Mesenchymal stem cell (in vitro differentiated cells and primary cell): ENCODE results near the gene BCKDK.

Experiments
- DNase-seq: peaks from one replicate; pipeline ENCODE4 v3.0.0-alpha.2; 2013
- H2AFZ ChIP-seq: one replicate; pipeline ENCODE4 v1.6.1; 2013; ENCODE audit warnings: low read depth, mild to moderate bottlenecking, control low read depth, inconsistent platforms, low read length, moderate library complexity
- H2AK5ac ChIP-seq: 2 replicates; pipeline ENCODE4 v1.6.1; 2013; ENCODE audit warnings: low read length, moderate library complexity, mild to moderate bottlenecking, inconsistent platforms; ENCODE audit not compliant: severe bottlenecking
- H2BK120ac ChIP-seq: one replicate; pipeline ENCODE4 v1.6.1; 2013; ENCODE audit warnings: low read depth, mild to moderate bottlenecking, inconsistent platforms, low read length, moderate library complexity
- H2BK12ac ChIP-seq, 2 experiments: one replicate each; pipeline ENCODE4 v1.6.1; 2013; ENCODE audit warnings: inconsistent platforms in 2 of 2, low read length in 2 of 2, mild to moderate bottlenecking in 2 of 2, moderate library complexity in 2 of 2, control low read depth in 1 of 2
- H2BK15ac ChIP-seq: one replicate; pipeline ENCODE4 v1.6.1; 2013; ENCODE audit warnings: mild to moderate bottlenecking, low read depth, inconsistent platforms; ENCODE audit not compliant: poor library complexity, severe bottlenecking
- H2BK5ac ChIP-seq: 2 replicates; pipeline ENCODE4 v1.6.1; 2013; ENCODE audit warnings: low read depth, mild to moderate bottlenecking, low read length, control low read depth, inconsistent platforms; ENCODE audit not compliant: poor library complexity, severe bottlenecking
- H3K14ac ChIP-seq, 2 experiments: one replicate each; pipeline ENCODE4 v1.6.1; 2013; ENCODE audit warnings: inconsistent platforms in 2 of 2, low read length in 2 of 2, control low read depth in 1 of 2, mild to moderate bottlenecking in 1 of 2, moderate library complexity in 1 of 2
- H3K18ac ChIP-seq, 2 experiments: one replicate each; pipeline ENCODE4 v1.6.1; 2013; ENCODE audit warnings: inconsistent platforms in 2 of 2, low read length in 2 of 2, control low read depth in 1 of 2, low read depth in 1 of 2, mild to moderate bottlenecking in 1 of 2
- H3K23ac ChIP-seq, 2 experiments: one replicate each; pipeline ENCODE4 v1.6.1; 2013; ENCODE audit warnings: inconsistent platforms in 2 of 2, low read length in 2 of 2, mild to moderate bottlenecking in 2 of 2, moderate library complexity in 2 of 2, control low read depth in 1 of 2
- H3K27ac ChIP-seq: 2 replicates; pipeline ENCODE4 v1.5.1; 2013; ENCODE audit warnings: mild to moderate bottlenecking, moderate library complexity, low read length, control low read depth, inconsistent platforms; ENCODE audit not compliant: poor library complexity, severe bottlenecking
- H3K27me3 ChIP-seq, 2 experiments: 2 replicates each; pipeline versions ENCODE4 v1.6.1 to v1.7.0; 2013; ENCODE audit warnings: low read length in 2 of 2, mild to moderate bottlenecking in 2 of 2, moderate library complexity in 2 of 2, control low read depth in 1 of 2, inconsistent platforms in 1 of 2; ENCODE audit not compliant: control insufficient read depth in 1 of 2, insufficient read depth in 1 of 2
- H3K36me3 ChIP-seq, 2 experiments: 2 replicates each; pipeline versions ENCODE4 v1.6.1 to v1.7.0; 2013; ENCODE audit warnings: low read length in 2 of 2, control low read depth in 1 of 2, inconsistent platforms in 1 of 2, low read depth in 1 of 2, mild to moderate bottlenecking in 1 of 2; ENCODE audit not compliant: insufficient read depth in 2 of 2, control insufficient read depth in 1 of 2
- H3K4ac ChIP-seq, 2 experiments: one replicate each; pipeline ENCODE4 v1.6.1; 2013; ENCODE audit warnings: inconsistent platforms in 2 of 2, low read length in 2 of 2, mild to moderate bottlenecking in 2 of 2, moderate library complexity in 2 of 2, control low read depth in 1 of 2, low read depth in 1 of 2
- H3K4me1 ChIP-seq: 2 replicates; pipeline ENCODE4 v1.6.1; 2013; ENCODE audit warnings: low read depth, low read length, control low read depth; ENCODE audit not compliant: control insufficient read depth, insufficient read depth
- H3K4me2 ChIP-seq: 2 replicates; pipeline ENCODE4 v1.6.1; 2013; ENCODE audit warnings: low read length, mild to moderate bottlenecking, inconsistent platforms; ENCODE audit not compliant: poor library complexity, severe bottlenecking
- H3K4me3 ChIP-seq, 2 experiments: 2 replicates each; pipeline versions ENCODE4 v1.5.1 to v1.7.0; 2013; ENCODE audit warnings: low read length in 2 of 2, mild to moderate bottlenecking in 2 of 2, control low read depth in 1 of 2, low read depth in 1 of 2; ENCODE audit not compliant: insufficient read depth in 1 of 2
- H3K79me1 ChIP-seq: replicated peaks from 2 replicates; pipeline ENCODE4 v1.6.1; 2013; ENCODE audit warnings: mild to moderate bottlenecking, control low read depth, low read length, inconsistent platforms; ENCODE audit not compliant: poor library complexity, severe bottlenecking
- H3K9ac ChIP-seq: 2 replicates; pipeline ENCODE4 v1.7.0; 2013; ENCODE audit warnings: mild to moderate bottlenecking, low read length, moderate library complexity
- H3K9me3 ChIP-seq: 2 replicates; pipeline ENCODE4 v1.7.0; 2013; ENCODE audit warnings: mild to moderate bottlenecking, low read length; ENCODE audit not compliant: control insufficient read depth
- H4K8ac ChIP-seq: one replicate; pipeline ENCODE4 v1.6.1; 2013; ENCODE audit warnings: inconsistent platforms, mild to moderate bottlenecking, low read length, moderate library complexity
- H4K91ac ChIP-seq: one replicate; pipeline ENCODE4 v1.6.1; 2013; ENCODE audit warnings: mild to moderate bottlenecking, low read length, inconsistent platforms
- WGBS: methylation state at CpG from one replicate; pipeline ENCODE4 v1.1.7; 2013; ENCODE audit warnings: mixed read lengths; 5-methylcytosine and 5-hydroxymethylcytosine counted together

BCKDK gene

GRCh38 chr16:31130336-31130891, 22.2 kb downstream of the BCKDK start:
- H3K9me3 ChIP-seq = no peaks in the 10 kb centered on the region
- no peak for DNase-seq
- no peak overlapping the region for H2BK12ac ChIP-seq
- no peak overlapping the region for H3K4me2 ChIP-seq
- H3K79me1 ChIP-seq = no peaks in the 10 kb centered on the region
- H2BK5ac ChIP-seq = no peak overlapping the region
- peaks cover 8 to 13% of the 10 kb centered on the region in 2 experiments for H3K27me3 ChIP-seq
- H3K27ac ChIP-seq = no peak overlapping the region
- H3K18ac ChIP-seq = no peak overlapping the region
- no peak overlapping the region for H3K9ac ChIP-seq
- no peak overlapping the region for H4K8ac ChIP-seq
- H3K14ac ChIP-seq = no peak overlapping the region
- H3K36me3 ChIP-seq = peaks cover 37 to 62% of the 10 kb centered on the region in 2 experiments
- WGBS = 95% methylated on average over 9 of the region's 10 CpGs
- H2BK15ac ChIP-seq = no peak overlapping the region
- no peak overlapping the region for H3K4ac ChIP-seq
- H2AFZ ChIP-seq = no peak overlapping the region
- H3K4me1 ChIP-seq = peaks cover 4% of the 10 kb centered on the region
- no peak overlapping the region for H3K23ac ChIP-seq
- H2AK5ac ChIP-seq = no peak overlapping the region
- no peak overlapping the region for H3K4me3 ChIP-seq
- no peak overlapping the region for H4K91ac ChIP-seq
- H2BK120ac ChIP-seq = no peak overlapping the region

GRCh38 chr16:31130899-31131298, 22.7 kb downstream of the BCKDK start:
- H2BK12ac ChIP-seq = no peak overlapping the region

GRCh38 chr16:31131416-31131815, 23.2 kb downstream of the BCKDK start:
- H2BK15ac ChIP-seq = no peak overlapping the region
- peaks cover 33 to 62% of the 10 kb centered on the region in 2 experiments for H3K36me3 ChIP-seq
- no peak overlapping the region for H3K18ac ChIP-seq
- no peak overlapping the region for H4K91ac ChIP-seq
- no peak overlapping the region for H3K4me2 ChIP-seq
- H2BK12ac ChIP-seq = no peak overlapping the region
- no peak overlapping the region for H3K4ac ChIP-seq
- H3K9ac ChIP-seq = no peak overlapping the region
- H2AFZ ChIP-seq = no peak overlapping the region
- no peak overlapping the region for H2AK5ac ChIP-seq
- H2BK120ac ChIP-seq = no peak overlapping the region
- H3K4me3 ChIP-seq = no peak overlapping the region
- no peak overlapping the region for H4K8ac ChIP-seq
- H3K4me1 ChIP-seq = peaks cover 4% of the 10 kb centered on the region
- H3K27me3 ChIP-seq = peaks cover 8 to 13% of the 10 kb centered on the region in 2 experiments
- no peak overlapping the region for H3K14ac ChIP-seq
- H3K27ac ChIP-seq = no peak overlapping the region
- H3K23ac ChIP-seq = no peak overlapping the region
- 98% methylated on average over 11 of the region's 11 CpGs for WGBS
- H2BK5ac ChIP-seq = no peak overlapping the region
- no peak for DNase-seq
- H3K9me3 ChIP-seq = no peaks in the 10 kb centered on the region
- no peaks in the 10 kb centered on the region for H3K79me1 ChIP-seq

More at GRCh38 chr16:31130899-31131298, 22.7 kb downstream of the BCKDK start:
- Histone ChIP-seq H3K4me1 (peaks cover 4% of the 10 kb centered on the region), H3K4me2 (no peak overlapping the region), H3K27ac (no peak overlapping the region), H3K18ac (no peak overlapping the region), H3K14ac (no peak overlapping the region), H3K4me3 (no peak overlapping the region), H3K79me1 (no peaks in the 10 kb centered on the region), H3K9me3 (no peaks in the 10 kb centered on the region), H3K27me3 (peaks cover 8 to 13% of the 10 kb centered on the region in 2 experiments), H2AK5ac (no peak overlapping the region), H2BK120ac (no peak overlapping the region), H3K4ac (no peak overlapping the region), H2BK15ac (no peak overlapping the region), H3K9ac (no peak overlapping the region), H3K23ac (no peak overlapping the region), H4K91ac (no peak overlapping the region), H4K8ac (no peak overlapping the region), H2AFZ (no peak overlapping the region), H3K36me3 (peaks cover 33 to 62% of the 10 kb centered on the region in 2 experiments), H2BK5ac (no peak overlapping the region)
- no peak for DNase-seq
- WGBS = 83% methylated on average over 2 of the region's 6 CpGs

- Histone ChIP-seq H3K27me3 (peaks cover 8 to 13% of the 10 kb centered on the region in 2 experiments), H4K91ac (no peak overlapping the region), H2AFZ (no peak overlapping the region), H3K18ac (no peak overlapping the region), H3K4ac (no peak overlapping the region), H3K79me1 (no peaks in the 10 kb centered on the region), H3K4me2 (no peak overlapping the region), H3K4me3 (no peak overlapping the region), H2BK120ac (no peak overlapping the region), H3K27ac (no peak overlapping the region), H3K9ac (no peak overlapping the region), H2BK12ac (no peak overlapping the region), H2BK5ac (no peak overlapping the region), H3K23ac (no peak overlapping the region), H3K9me3 (no peaks in the 10 kb centered on the region), H3K4me1 (peaks cover 4% of the 10 kb centered on the region), H2AK5ac (no peak overlapping the region), H4K8ac (no peak overlapping the region), H3K14ac (no peak overlapping the region), H3K36me3 (peaks cover 32 to 60% of the 10 kb centered on the region in 2 experiments), H2BK15ac (no peak overlapping the region)
- 94% methylated on average over 5 of the region's 5 CpGs for WGBS
- no peak for DNase-seq
These were observed 23.7 kb downstream of the BCKDK start for GRCh38 chr16:31131841-31132271.
